HFF-Myc (cell line): Measurements from ENCODE around the gene DSTN.

Experiments
- DNase-seq: peaks from one replicate; pipeline ENCODE4 v3.0.0-alpha.2; 2011; ENCODE audit warnings: low read depth; ENCODE audit errors: extremely low read depth
- H3K4me3 ChIP-seq: replicated peaks from 2 replicates; pipeline ENCODE4 v1.5.1; 2011; ENCODE audit warnings: low read depth, mild to moderate bottlenecking, control low read depth, low read length
- TF ChIP-seq, protein P1 (sequence below): IDR thresholded peaks from 2 replicates; pipeline ENCODE4 v1.5.1; 2012; ENCODE audit warnings: mild to moderate bottlenecking, low read depth, low read length, control low read depth; ENCODE audit errors: missing control alignments

DSTN gene

DNA sequence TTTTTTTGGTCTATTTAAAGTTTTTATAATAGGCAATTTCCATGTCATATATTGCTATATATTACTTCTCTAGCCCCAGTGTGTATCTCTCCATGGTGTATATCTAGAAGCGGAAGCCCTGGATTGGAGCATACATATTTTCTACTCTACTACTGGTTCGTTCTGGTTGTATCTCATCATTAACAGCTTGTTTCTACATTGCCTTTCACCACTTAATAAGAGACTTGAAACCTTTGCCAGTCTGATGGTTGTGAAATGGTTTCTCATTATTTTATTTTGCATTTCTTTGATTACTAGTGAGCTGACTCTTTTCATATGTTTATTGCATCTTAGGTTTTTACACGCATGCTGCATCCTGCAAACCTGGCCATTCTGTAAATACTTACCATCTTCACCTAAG, 3.6 kb downstream of the DSTN start:
- no peak for DNase-seq
- no peak overlapping the region for H3K4me3 ChIP-seq
- TF ChIP-seq, protein P1, sequence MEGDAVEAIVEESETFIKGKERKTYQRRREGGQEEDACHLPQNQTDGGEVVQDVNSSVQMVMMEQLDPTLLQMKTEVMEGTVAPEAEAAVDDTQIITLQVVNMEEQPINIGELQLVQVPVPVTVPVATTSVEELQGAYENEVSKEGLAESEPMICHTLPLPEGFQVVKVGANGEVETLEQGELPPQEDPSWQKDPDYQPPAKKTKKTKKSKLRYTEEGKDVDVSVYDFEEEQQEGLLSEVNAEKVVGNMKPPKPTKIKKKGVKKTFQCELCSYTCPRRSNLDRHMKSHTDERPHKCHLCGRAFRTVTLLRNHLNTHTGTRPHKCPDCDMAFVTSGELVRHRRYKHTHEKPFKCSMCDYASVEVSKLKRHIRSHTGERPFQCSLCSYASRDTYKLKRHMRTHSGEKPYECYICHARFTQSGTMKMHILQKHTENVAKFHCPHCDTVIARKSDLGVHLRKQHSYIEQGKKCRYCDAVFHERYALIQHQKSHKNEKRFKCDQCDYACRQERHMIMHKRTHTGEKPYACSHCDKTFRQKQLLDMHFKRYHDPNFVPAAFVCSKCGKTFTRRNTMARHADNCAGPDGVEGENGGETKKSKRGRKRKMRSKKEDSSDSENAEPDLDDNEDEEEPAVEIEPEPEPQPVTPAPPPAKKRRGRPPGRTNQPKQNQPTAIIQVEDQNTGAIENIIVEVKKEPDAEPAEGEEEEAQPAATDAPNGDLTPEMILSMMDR = no peak

DNA sequence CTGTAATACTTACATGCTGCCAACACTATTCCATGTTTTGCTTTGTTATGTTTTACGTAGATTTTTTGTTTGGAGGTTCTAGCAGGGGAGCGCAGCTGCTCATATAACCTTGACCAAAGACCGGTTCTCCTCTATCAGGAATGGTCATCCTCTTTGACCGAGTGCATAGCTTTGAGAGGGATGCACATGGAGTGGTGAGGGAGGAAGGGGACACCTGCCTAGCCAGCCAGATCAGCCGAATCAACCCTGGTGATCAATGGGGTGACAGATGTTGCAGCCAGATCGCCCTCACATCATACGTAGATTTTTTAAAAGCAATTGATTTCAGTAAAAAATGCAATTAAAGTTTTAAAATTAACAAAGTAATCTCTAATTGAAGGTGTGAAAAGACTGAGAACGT, 6.3 kb downstream of the DSTN start:
- H3K4me3 ChIP-seq = no peak overlapping the region
- TF ChIP-seq, protein P1 = no peak
- no peak for DNase-seq

DNA sequence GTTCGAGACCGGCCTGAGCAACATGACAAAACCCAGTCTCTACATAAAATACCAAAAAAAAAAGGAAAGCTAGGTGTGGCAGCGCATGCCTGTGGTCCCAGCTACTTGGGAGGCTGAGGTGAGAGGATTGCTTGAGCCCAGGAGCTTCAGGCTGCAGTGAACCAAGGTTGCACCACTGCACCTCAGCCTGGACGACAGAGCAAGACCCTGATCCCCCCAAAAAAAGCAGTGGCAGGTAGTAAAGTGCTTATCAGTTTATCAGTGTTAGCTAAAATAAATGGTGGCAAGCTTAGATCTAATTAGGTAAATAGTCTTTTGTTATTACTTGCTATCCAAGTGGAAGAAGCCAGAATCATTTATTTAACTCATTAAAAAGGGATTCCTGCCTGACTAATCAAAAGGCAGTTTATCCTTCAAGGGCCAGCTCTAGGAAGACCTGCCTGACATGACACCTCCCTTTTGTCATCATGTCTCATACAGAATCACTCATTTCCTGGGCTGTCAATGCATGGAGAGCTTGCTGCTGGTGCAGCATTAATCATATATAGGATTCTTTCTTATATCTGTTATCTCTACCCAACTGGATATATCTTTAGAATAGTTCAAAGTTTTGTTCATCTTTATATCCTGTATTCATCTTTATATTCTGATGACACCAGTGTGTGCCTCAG, 9.6 kb downstream of the DSTN start:
- DNase-seq = no peak

DNA sequence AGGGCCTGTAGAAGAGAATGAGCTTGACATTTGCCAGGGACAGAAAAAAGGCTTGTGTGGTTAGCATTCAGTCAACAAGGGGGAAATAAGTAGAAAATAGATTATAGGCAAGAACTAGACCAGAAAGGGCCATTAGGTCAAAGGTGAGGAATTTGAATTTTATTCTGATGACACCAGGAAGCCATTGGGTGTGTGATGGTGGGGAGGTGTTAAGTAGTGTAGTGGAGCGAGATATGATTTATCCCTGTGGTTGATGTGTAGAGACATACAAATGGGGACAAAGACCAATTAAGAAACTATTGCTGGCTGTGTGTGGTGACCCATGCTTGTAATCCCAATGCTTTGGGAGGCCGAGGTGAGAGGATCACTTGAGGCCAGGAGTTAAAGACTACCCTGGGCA, 11.0 kb downstream of the DSTN start:
- TF ChIP-seq, protein P1 = no peak
- no peak for DNase-seq

More for the DNA sequence above, 9.6 kb downstream of the DSTN start:
- no peak overlapping the region for H3K4me3 ChIP-seq
- TF ChIP-seq, protein P1 = no peak

DNA sequence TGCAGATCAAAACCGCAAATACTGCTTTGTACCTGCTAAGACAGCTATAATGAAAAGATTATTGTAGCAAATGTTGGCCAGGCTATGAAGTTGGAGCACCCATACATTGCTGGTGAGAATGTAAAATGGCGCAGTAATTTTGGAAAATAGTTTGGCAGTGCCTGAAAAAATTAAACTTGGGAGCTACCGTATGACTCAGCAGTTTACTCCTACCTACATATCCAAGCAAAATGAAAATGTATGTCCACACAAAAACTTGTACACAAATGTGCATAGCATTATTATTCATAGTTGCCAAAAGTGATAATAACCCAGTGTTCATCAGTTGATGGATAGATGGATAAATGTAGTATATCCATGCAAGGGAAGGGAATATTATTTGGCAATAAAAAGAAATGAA, 13.3 kb downstream of the DSTN start:
- H3K4me3 ChIP-seq = no peak overlapping the region
- TF ChIP-seq, protein P1 = no peak
- DNase-seq = no peak

More for the DNA sequence above, 11.0 kb downstream of the DSTN start:
- no peak overlapping the region for H3K4me3 ChIP-seq

DNA sequence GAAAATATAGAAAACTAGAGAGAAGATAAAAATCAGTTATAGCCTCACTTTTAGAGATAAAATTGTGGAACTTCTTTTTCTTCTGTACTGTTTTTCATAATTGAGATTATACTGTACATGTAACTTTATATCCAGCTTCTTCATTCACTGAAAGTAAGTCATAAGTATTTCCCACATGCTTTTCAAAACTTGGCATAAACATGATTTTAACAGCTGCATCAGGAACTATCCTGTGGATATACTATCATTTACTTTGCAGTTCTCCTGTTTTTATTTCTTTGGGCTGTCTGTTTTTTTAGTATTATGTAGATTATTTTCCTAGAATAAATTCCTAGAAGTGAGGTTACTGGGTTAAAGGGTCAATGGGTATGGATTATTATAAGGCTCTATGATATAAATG, 14.8 kb downstream of the DSTN start:
- no peak for DNase-seq
- no peak overlapping the region for H3K4me3 ChIP-seq
- TF ChIP-seq, protein P1 = no peak

DNA sequence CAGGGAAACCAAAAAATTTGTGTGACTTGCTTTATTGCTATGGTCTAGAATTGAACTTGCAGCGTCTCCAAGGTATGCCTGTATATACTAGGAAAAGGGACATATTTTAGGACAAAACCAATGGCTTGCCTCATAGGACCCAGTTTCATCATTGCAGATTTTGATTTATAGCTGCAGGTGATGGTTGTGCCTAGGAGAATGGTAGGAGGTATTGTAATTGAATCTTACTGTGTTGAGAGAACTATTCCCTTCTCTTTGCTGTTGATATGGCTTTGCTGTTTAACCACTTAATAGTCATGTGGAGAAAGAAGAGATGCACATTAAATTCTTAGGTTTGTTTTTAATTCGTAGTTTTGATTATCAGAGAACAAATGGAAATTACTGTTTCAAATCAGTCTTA, 16.4 kb downstream of the DSTN start:
- no peak overlapping the region for H3K4me3 ChIP-seq
- TF ChIP-seq, protein P1 = no peak
- DNase-seq = no peak
